Endothelial cell of coronary artery (primary cell): ENCODE results near the gene SMIM30. TPM values are rescaled to one million over a fixed set of nuclear protein-coding genes. Genes with fewer than 3 reads are reported as not detected.

Experiments
- total RNA-seq: library from RNA; depleted of rRNA; stranded (reverse); fragments of >200 nt; gene quantifications from 2 replicates; pipeline ENCODE4 v1.2.3, GENCODE V29; 2014

SMIM30 gene, protein sequence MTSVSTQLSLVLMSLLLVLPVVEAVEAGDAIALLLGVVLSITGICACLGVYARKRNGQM
- total RNA-seq, result 39.0 and 41.3 TPM in 2 replicates

DNA sequence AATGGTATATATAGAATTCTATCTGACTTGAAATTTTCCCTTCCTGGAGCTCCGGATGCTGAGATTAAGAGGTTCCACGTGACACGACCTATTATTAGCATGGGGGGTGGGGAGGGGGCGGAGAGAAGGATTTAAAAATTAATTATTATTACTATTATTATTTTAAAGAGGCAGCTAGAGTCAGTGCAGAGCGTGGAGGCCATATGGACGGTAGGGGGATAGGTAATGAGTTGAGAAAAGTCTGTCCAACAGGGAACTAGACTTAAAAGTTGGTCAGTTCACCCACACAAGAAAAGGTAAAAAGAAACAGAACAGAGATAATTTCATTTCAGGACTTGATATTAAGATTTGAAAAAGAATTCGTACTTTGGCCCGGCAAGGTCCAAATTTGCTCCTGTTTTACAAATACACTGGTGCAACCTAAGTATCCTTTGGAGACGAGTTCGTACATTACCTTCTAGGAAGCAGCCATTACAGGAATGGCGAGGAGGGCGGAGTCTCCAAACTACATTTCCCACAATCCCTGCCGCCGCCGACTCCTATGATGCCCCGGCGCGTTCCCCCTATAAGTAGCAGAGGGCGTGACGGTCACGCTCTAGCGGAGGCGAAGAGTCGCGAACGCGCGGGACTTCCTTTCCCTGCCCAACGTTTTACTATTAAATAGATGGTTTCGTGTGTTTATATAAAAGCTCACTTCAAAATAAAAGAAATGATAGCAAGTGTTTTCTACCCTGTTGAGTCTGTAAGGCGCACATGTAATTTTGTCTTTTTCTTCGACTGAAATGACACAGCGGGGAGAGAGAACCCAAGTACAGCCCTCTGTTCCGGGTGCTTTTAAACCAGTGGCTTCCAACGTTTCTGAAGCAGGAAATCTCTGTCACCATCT is at the start of gene SMIM30:
SMIM30 (minus strand) TSS at position 481 of the 886 bp plus-strand sequence. CDS start 976 bp downstream, outside the sequence.

DNA sequence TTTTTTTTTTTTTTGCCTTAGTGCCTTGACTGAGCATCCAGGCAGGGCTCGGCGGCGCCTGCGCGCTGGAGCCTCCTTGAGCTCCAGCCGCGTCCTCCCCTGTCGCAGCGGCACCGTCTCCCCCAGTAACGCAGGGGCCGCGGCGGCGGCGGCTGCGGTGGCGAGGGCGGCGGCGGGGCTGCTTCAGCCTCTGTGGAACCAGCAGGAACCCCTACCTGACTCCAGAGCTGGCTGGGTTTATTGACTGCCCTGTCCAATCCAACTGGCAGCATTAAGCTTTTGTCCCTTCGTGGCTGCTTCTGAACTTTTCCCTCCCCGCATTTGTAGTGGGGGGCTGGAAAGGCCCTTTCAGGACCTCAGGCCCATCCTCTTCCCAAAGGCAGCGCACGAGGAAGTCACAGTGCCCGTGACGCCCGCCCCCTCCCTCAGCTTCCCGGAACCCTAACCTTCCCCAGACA is 31.9 kb downstream of the SMIM30 start, which contains the start of gene GPR85:
GPR85 (minus strand) TSS at position 397 of the 458 bp plus-strand sequence. CDS start 2,106 bp downstream, outside the sequence.

Other genes with a start within 250 kb of the SMIM30 start
- 0.19 and 2.8 TPM in 2 replicates for gene GPR85, start 31.7 kb downstream of the SMIM30 start, total RNA-seq